ENCODE results near the gene LGALS4.
A peak's percentile ranks its signal among the peaks of the same experiment; 100 is the strongest.

The LGALS4 gene

DNA sequence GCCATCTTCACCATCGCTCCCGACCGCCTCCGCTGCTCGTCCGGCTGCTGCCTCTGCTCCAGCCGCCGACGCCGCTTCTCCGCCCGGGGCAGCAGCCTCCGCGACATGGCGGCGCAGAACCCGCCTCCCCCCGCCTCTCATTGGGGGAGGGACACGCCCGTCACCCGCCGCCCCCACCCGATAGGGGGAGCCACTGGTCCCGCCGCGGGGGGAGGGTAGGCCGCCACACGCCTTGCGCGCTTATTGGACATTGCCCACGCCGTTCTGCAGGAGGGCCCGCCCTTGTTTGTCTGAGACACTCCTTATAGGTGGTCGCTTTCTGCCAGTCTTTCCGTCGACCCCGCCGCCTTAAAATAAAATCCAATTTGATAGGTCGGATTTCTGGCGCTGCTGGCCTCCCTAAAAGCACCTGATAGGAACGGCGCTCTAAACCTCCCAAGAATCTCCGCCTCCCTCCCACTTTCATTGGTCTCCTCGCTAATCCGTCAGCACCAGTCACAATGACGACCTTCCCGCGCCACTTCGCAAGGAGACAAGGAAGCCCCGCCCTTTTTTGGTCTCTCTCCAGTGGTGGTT is 37.2 kb upstream of the LGALS4 start, which contains the start of gene HNRNPL:
Gene HNRNPL, minus strand, starts transcription at position 127 of the 576 bp plus-strand sequence. Its CDS starts 20 bp downstream, at position 107.
- Histone ChIP-seq H2AFZ (ENCODE audit: low read length) (0 out of 2 replicates have a peak within 1 kb of the TSS, but pooled peaks have one; percentile 31), H3K9me2 (replicated peaks; ENCODE audit: low read depth, low read length) (no peaks in the 10 kb centered on the region), H3K4me3 (ENCODE audit: low read length, poor library complexity, severe bottlenecking) (peak within 1 kb of the TSS; percentile 95), H3K79me2 (ENCODE audit: insufficient read depth, low read length) (peaks cover 58% of the 10 kb centered on the region), H3K27me3 (ENCODE audit: insufficient read depth, low read length, poor library complexity, severe bottlenecking) (peaks cover 4% of the 10 kb centered on the region), H3K9ac (ENCODE audit: low read depth, low read length, poor library complexity, severe bottlenecking) (peak within 1 kb of the TSS; percentile 92), H3K36me3 (ENCODE audit: insufficient read depth, low read length) (peaks cover 33% of the 10 kb centered on the region; the same call in 1 of the 2 replicates), H3K4me1 (ENCODE audit: insufficient read depth, low read length, poor library complexity, severe bottlenecking) (peaks cover 44% of the 10 kb centered on the region), H4K20me1 (ENCODE audit: insufficient read depth, low read length, poor library complexity, severe bottlenecking) (peaks cover 42% of the 10 kb centered on the region), H3F3A (ENCODE audit: low read depth) (no peaks in the 10 kb centered on the region), H3K9me3 (ENCODE audit: insufficient read depth, low read depth, low read length) (no peaks in the 10 kb centered on the region), H3K4me2 (ENCODE audit: low read depth, low read length, poor library complexity, severe bottlenecking) (peak within 1 kb of the TSS; percentile 99)
- TF ChIP-seq CTCF (conservative IDR thresholded peaks at IDR 0.05; ENCODE audit: low read length) (peak; percentile 28; the same call in 1 of the 2 replicates), EZH2phosphoT487 (IDR thresholded peaks at IDR 0.05; ENCODE audit: borderline replicate concordance) (no peak)

- peaks cover 40% of the 10 kb centered on the region; the same call in 1 of the 2 replicates for H3K36me3 ChIP-seq (ENCODE audit: insufficient read depth, low read length)
- peak overlapping the region; percentile 95 for H3K4me3 ChIP-seq (ENCODE audit: low read length, poor library complexity, severe bottlenecking)
- H3K9ac ChIP-seq (ENCODE audit: low read depth, low read length, poor library complexity, severe bottlenecking): peak overlapping the region; percentile 92
- peaks cover 49% of the 10 kb centered on the region for H3K4me1 ChIP-seq (ENCODE audit: insufficient read depth, low read length, poor library complexity, severe bottlenecking)
- peaks cover 48% of the 10 kb centered on the region for H4K20me1 ChIP-seq (ENCODE audit: insufficient read depth, low read length, poor library complexity, severe bottlenecking)
- H3K9me2 ChIP-seq (replicated peaks; ENCODE audit: low read depth, low read length): no peaks in the 10 kb centered on the region
- H2AFZ ChIP-seq (ENCODE audit: low read length): no peak overlapping the region
- no peaks in the 10 kb centered on the region for H3K9me3 ChIP-seq (ENCODE audit: insufficient read depth, low read depth, low read length)
- H3F3A ChIP-seq (ENCODE audit: low read depth): no peaks in the 10 kb centered on the region
- peak overlapping the region; percentile 82 for H3K4me2 ChIP-seq (ENCODE audit: low read depth, low read length, poor library complexity, severe bottlenecking)
- H3K27me3 ChIP-seq (ENCODE audit: insufficient read depth, low read length, poor library complexity, severe bottlenecking): peaks cover 4% of the 10 kb centered on the region
- H3K79me2 ChIP-seq (ENCODE audit: insufficient read depth, low read length): peaks cover 65% of the 10 kb centered on the region
- TF ChIP-seq CTCF (conservative IDR thresholded peaks at IDR 0.05; ENCODE audit: low read length) (no peak), EZH2phosphoT487 (IDR thresholded peaks at IDR 0.05; ENCODE audit: borderline replicate concordance) (no peak)
Measured at GRCh38 chr19:38849147-38849859, 36.6 kb upstream of the LGALS4 start.

- no peaks in the 10 kb centered on the region for H3K9me3 ChIP-seq (ENCODE audit: insufficient read depth, low read depth, low read length)
- H3K9me2 ChIP-seq (replicated peaks; ENCODE audit: low read depth, low read length): no peaks in the 10 kb centered on the region
- no peak overlapping the region for H2AFZ ChIP-seq (ENCODE audit: low read length)
- H3K4me3 ChIP-seq (ENCODE audit: low read length, poor library complexity, severe bottlenecking): peak overlapping the region; percentile 95
- H3K4me2 ChIP-seq (ENCODE audit: low read depth, low read length, poor library complexity, severe bottlenecking): peak overlapping the region; percentile 82
- H3K27me3 ChIP-seq (ENCODE audit: insufficient read depth, low read length, poor library complexity, severe bottlenecking): peaks cover 4% of the 10 kb centered on the region
- peaks cover 72% of the 10 kb centered on the region for H3K79me2 ChIP-seq (ENCODE audit: insufficient read depth, low read length)
- peaks cover 57% of the 10 kb centered on the region for H3K4me1 ChIP-seq (ENCODE audit: insufficient read depth, low read length, poor library complexity, severe bottlenecking)
- peak overlapping the region; percentile 92 for H3K9ac ChIP-seq (ENCODE audit: low read depth, low read length, poor library complexity, severe bottlenecking)
- peaks cover 56% of the 10 kb centered on the region for H4K20me1 ChIP-seq (ENCODE audit: insufficient read depth, low read length, poor library complexity, severe bottlenecking)
- TF ChIP-seq EZH2phosphoT487 (IDR thresholded peaks at IDR 0.05; ENCODE audit: borderline replicate concordance): no peak
- no peak for TF ChIP-seq CTCF (conservative IDR thresholded peaks at IDR 0.05; ENCODE audit: low read length)
- peaks cover 47% of the 10 kb centered on the region; the same call in 1 of the 2 replicates for H3K36me3 ChIP-seq (ENCODE audit: insufficient read depth, low read length)
- H3F3A ChIP-seq (ENCODE audit: low read depth): no peaks in the 10 kb centered on the region
Measured at GRCh38 chr19:38848299-38849146, 35.8 kb upstream of the LGALS4 start.
